ENCODE data around the gene SPACA4. TPM values are rescaled to one million over a fixed set of nuclear protein-coding genes. Genes with fewer than 3 reads are reported as not detected.

The SPACA4 gene
- total RNA-seq, 2 experiments from 2014 or later, result not detected

GRCh38 chr19:48616491-48617056 is 10.0 kb downstream of the SPACA4 start:
- ATAC-seq (no peak), DNase-seq (no peak)
- Mint-ChIP-seq H3K9me3 (ENCODE audit: low read depth) (no peaks in the 10 kb centered on the region), H3K27ac (peak overlapping the region; percentile 99), H3K4me3 (peak overlapping the region; percentile 98), H3K4me1 (peaks cover 36% of the 10 kb centered on the region), H3K27me3 (no peaks in the 10 kb centered on the region), H3K36me3 (peaks cover 45% of the 10 kb centered on the region)
- CTCF ChIA-PET, result interaction anchor here (0.7 to 2.6 kb wide), 3 partner anchors 8 to 225 kb away, joined by 3 to 12 read pairs (median 9); partner anchors contain the start of gene KDELR1

GRCh38 chr19:48617146-48617937 is 10.8 kb downstream of the SPACA4 start:
- Mint-ChIP-seq H3K36me3 (peaks cover 49% of the 10 kb centered on the region), H3K27me3 (no peaks in the 10 kb centered on the region), H3K4me3 (peak overlapping the region; percentile 98), H3K4me1 (peaks cover 41% of the 10 kb centered on the region), H3K9me3 (ENCODE audit: low read depth) (no peaks in the 10 kb centered on the region), H3K27ac (peak overlapping the region; percentile 99)
- no peak for DNase-seq
- CTCF ChIA-PET, result interaction anchor here (0.7 to 2.6 kb wide), 6 partner anchors 9 to 357 kb away, joined by 3 to 12 read pairs (median 4); partner anchors contain the start of gene KDELR1
- no peak for ATAC-seq

GRCh38 chr19:48618278-48618915 is 11.9 kb downstream of the SPACA4 start:
- Mint-ChIP-seq H3K4me1 (peaks cover 45% of the 10 kb centered on the region), H3K9me3 (ENCODE audit: low read depth) (no peaks in the 10 kb centered on the region), H3K27me3 (no peaks in the 10 kb centered on the region), H3K36me3 (peaks cover 53% of the 10 kb centered on the region), H3K4me3 (peak overlapping the region; percentile 98), H3K27ac (peak overlapping the region; percentile 99)
- ATAC-seq (no peak), DNase-seq (no peak)
- CTCF ChIA-PET, result interaction anchor here (1.2 to 2.6 kb wide), 6 partner anchors 10 to 125 kb away, joined by 3 to 12 read pairs (median 5); partner anchors contain the start of gene CA11

- CTCF ChIA-PET, result interaction anchor here (1.0 to 1.5 kb wide), 5 partner anchors 9 to 126 kb away, joined by 3 to 5 read pairs (median 5); partner anchors contain the start of gene CA11
- H3K4me1 Mint-ChIP-seq, result peaks cover 51% of the 10 kb centered on the region
- H3K27me3 Mint-ChIP-seq, result no peaks in the 10 kb centered on the region
- H3K4me3 Mint-ChIP-seq, result peak within 1 kb of the TSS; percentile 98
- ATAC-seq (peak; percentile 79), DNase-seq (peak; percentile 98)
- H3K27ac Mint-ChIP-seq, result peak within 1 kb of the TSS; percentile 99
- H3K36me3 Mint-ChIP-seq, result peaks cover 59% of the 10 kb centered on the region
- H3K9me3 Mint-ChIP-seq (ENCODE audit: low read depth), result no peaks in the 10 kb centered on the region
Observed at GRCh38 chr19:48618916-48619691, 12.6 kb downstream of the SPACA4 start, which contains the start of the genes RPL18 and SPHK2. TSS of gene RPL18 (minus strand) at chr19:48619178. CDS start at chr19:48619143, 35 bp downstream. TSS of gene SPHK2 (plus strand) at chr19:48619506. CDS start at chr19:48620515, 1,009 bp downstream.

GRCh38 chr19:48619692-48620585 is 13.4 kb downstream of the SPACA4 start:
- ATAC-seq, result no peak
- no peak for DNase-seq

GRCh38 chr19:48623556-48624066 is 17.1 kb downstream of the SPACA4 start:
- Mint-ChIP-seq H3K36me3 (peaks cover 26% of the 10 kb centered on the region), H3K9me3 (ENCODE audit: low read depth) (no peaks in the 10 kb centered on the region), H3K4me1 (peaks cover 58% of the 10 kb centered on the region), H3K27ac (peak overlapping the region; percentile 93), H3K4me3 (peak overlapping the region; percentile 75), H3K27me3 (no peaks in the 10 kb centered on the region)
- DNase-seq (no peak), ATAC-seq (no peak)
- CTCF ChIA-PET, result interaction anchor here (0.7 to 1.7 kb wide), 4 partner anchors 9 to 39 kb away, joined by 3 to 5 read pairs (median 4); partner anchors contain the start of gene CA11

More at GRCh38 chr19:48619692-48620585, 13.4 kb downstream of the SPACA4 start:
- no peaks in the 10 kb centered on the region for H3K9me3 Mint-ChIP-seq (ENCODE audit: low read depth)
- H3K4me3 Mint-ChIP-seq, result peak overlapping the region; percentile 98
- H3K27me3 Mint-ChIP-seq, result no peaks in the 10 kb centered on the region
- CTCF ChIA-PET, result interaction anchor here (1.0 to 1.5 kb wide), 5 partner anchors 8 to 127 kb away, joined by 3 to 5 read pairs (median 5); partner anchors contain the start of gene CA11
- peaks cover 56% of the 10 kb centered on the region for H3K36me3 Mint-ChIP-seq
- peak overlapping the region; percentile 99 for H3K27ac Mint-ChIP-seq
- peaks cover 56% of the 10 kb centered on the region for H3K4me1 Mint-ChIP-seq

GRCh38 chr19:48624067-48624594 is 17.6 kb downstream of the SPACA4 start:
- H3K4me1 Mint-ChIP-seq, result peaks cover 60% of the 10 kb centered on the region
- no peaks in the 10 kb centered on the region for H3K9me3 Mint-ChIP-seq (ENCODE audit: low read depth)
- no peaks in the 10 kb centered on the region for H3K27me3 Mint-ChIP-seq
- peak; percentile 87 for ATAC-seq
- CTCF ChIA-PET, result interaction anchor here (0.7 to 1.7 kb wide), 4 partner anchors 9 to 40 kb away, joined by 3 to 5 read pairs (median 4); partner anchors contain the start of gene CA11
- peak overlapping the region; percentile 93 for H3K27ac Mint-ChIP-seq
- peaks cover 25% of the 10 kb centered on the region for H3K36me3 Mint-ChIP-seq
- DNase-seq, result peak; percentile 99
- H3K4me3 Mint-ChIP-seq, result peak overlapping the region; percentile 75

- DNase-seq, result no peak
- CTCF ChIA-PET, result interaction anchor here (1.7 kb wide), 1 partner anchor 8 kb away, joined by 5 read pairs; no protein-coding TSS in a partner anchor
- H3K27ac Mint-ChIP-seq, result peak overlapping the region; percentile 89
Observed at GRCh38 chr19:48624791-48625723, 18.5 kb downstream of the SPACA4 start.

GRCh38 chr19:48625891-48626327 is 19.4 kb downstream of the SPACA4 start:
- Mint-ChIP-seq H3K27me3 (no peaks in the 10 kb centered on the region), H3K27ac (no peak overlapping the region), H3K36me3 (peaks cover 22% of the 10 kb centered on the region), H3K4me3 (no peak overlapping the region), H3K4me1 (peaks cover 51% of the 10 kb centered on the region), H3K9me3 (ENCODE audit: low read depth) (no peaks in the 10 kb centered on the region)
- CTCF ChIA-PET, result interaction anchor here (0.6 kb wide), 1 partner anchor 56 kb away, joined by 3 read pairs; no protein-coding TSS in a partner anchor
- no peak for DNase-seq
- ATAC-seq, result no peak

More at GRCh38 chr19:48624791-48625723, 18.5 kb downstream of the SPACA4 start:
- ATAC-seq, result no peak
- H3K4me1 Mint-ChIP-seq, result peaks cover 53% of the 10 kb centered on the region
- H3K36me3 Mint-ChIP-seq, result peaks cover 22% of the 10 kb centered on the region
- no peaks in the 10 kb centered on the region for H3K9me3 Mint-ChIP-seq (ENCODE audit: low read depth)
- peak overlapping the region; percentile 75 for H3K4me3 Mint-ChIP-seq
- H3K27me3 Mint-ChIP-seq, result no peaks in the 10 kb centered on the region

- H3K4me3 Mint-ChIP-seq, result no peak overlapping the region
- H3K4me1 Mint-ChIP-seq, result peaks cover 45% of the 10 kb centered on the region
Observed at GRCh38 chr19:48627201-48627864, 20.8 kb downstream of the SPACA4 start.

More at GRCh38 chr19:48627201-48627864, 20.8 kb downstream of the SPACA4 start:
- Mint-ChIP-seq H3K9me3 (ENCODE audit: low read depth) (no peaks in the 10 kb centered on the region), H3K27me3 (no peaks in the 10 kb centered on the region), H3K27ac (peak overlapping the region; percentile 74), H3K36me3 (peaks cover 14% of the 10 kb centered on the region)
- peak; percentile 72 for DNase-seq
- CTCF ChIA-PET, result interaction anchor here (1.3 to 2.4 kb wide), 3 partner anchors 8 to 19 kb away, joined by 3 to 10 read pairs (median 4); partner anchors contain the start of genes CA11, RPL18 and SPHK2
- ATAC-seq, result no peak
